GM21576 (cell line): ENCODE results near the gene UQCC2.

Source experiments
- ATAC-seq: cut with Tn5 transposase; IDR thresholded peaks from one replicate; pipeline ENCODE4 v1.9.1; 2021; ENCODE audit warnings: mild to moderate bottlenecking, moderate library complexity; ENCODE audit not compliant: unreplicated experiment

Gene UQCC2

GRCh38 chr6:33744001-33744848 lies 32.7 kb upstream of the UQCC2 start:
- no peak for ATAC-seq

GRCh38 chr6:33742837-33743236 lies 31.3 kb upstream of the UQCC2 start:
- ATAC-seq: no peak

GRCh38 chr6:33742092-33742491 lies 30.6 kb upstream of the UQCC2 start:
- ATAC-seq: no peak

GRCh38 chr6:33740794-33741193 lies 29.3 kb upstream of the UQCC2 start:
- no peak for ATAC-seq

GRCh38 chr6:33740204-33740608 lies 28.7 kb upstream of the UQCC2 start:
- ATAC-seq: no peak

GRCh38 chr6:33739571-33739970 lies 28.1 kb upstream of the UQCC2 start:
- ATAC-seq: no peak

- ATAC-seq: no peak
Observed at GRCh38 chr6:33738879-33739278, 27.4 kb upstream of the UQCC2 start.

GRCh38 chr6:33738153-33738552 lies 26.7 kb upstream of the UQCC2 start:
- ATAC-seq: no peak

GRCh38 chr6:33737267-33738026 lies 25.9 kb upstream of the UQCC2 start:
- ATAC-seq: no peak

GRCh38 chr6:33735216-33735615 lies 23.7 kb upstream of the UQCC2 start:
- no peak for ATAC-seq

- ATAC-seq: no peak
Observed at GRCh38 chr6:33733709-33734007, 22.2 kb upstream of the UQCC2 start.

GRCh38 chr6:33732817-33733708 lies 21.6 kb upstream of the UQCC2 start:
- no peak for ATAC-seq

- no peak for ATAC-seq
Observed at GRCh38 chr6:33732385-33732784, 20.9 kb upstream of the UQCC2 start.

GRCh38 chr6:33731751-33732282 lies 20.3 kb upstream of the UQCC2 start:
- no peak for ATAC-seq

GRCh38 chr6:33731035-33731434 lies 19.5 kb upstream of the UQCC2 start:
- ATAC-seq: no peak

GRCh38 chr6:33730611-33731010 lies 19.1 kb upstream of the UQCC2 start:
- ATAC-seq: no peak

GRCh38 chr6:33729059-33729458 lies 17.6 kb upstream of the UQCC2 start:
- no peak for ATAC-seq

GRCh38 chr6:33728438-33728837 lies 16.9 kb upstream of the UQCC2 start:
- no peak for ATAC-seq

GRCh38 chr6:33727932-33728331 lies 16.4 kb upstream of the UQCC2 start:
- no peak for ATAC-seq

- no peak for ATAC-seq
Observed at GRCh38 chr6:33727126-33727525, 15.6 kb upstream of the UQCC2 start.

- no peak for ATAC-seq
Observed at GRCh38 chr6:33726696-33727095, 15.2 kb upstream of the UQCC2 start.
